GM21825 (cell line): ENCODE data around the gene NBPF1.
"Not testable (repeated sequence)": the region's sequence is repeated elsewhere in the genome, so short reads cannot be mapped to it uniquely, and the experiment has no call there.

Experiments used
- ATAC-seq: cut with Tn5 transposase; IDR thresholded peaks from one replicate; pipeline ENCODE4 v1.9.1; 2021; ENCODE audit warnings: mild to moderate bottlenecking, moderate library complexity; ENCODE audit not compliant: unreplicated experiment

Gene NBPF1

GRCh38 chr1:16623812-16624719 is 10.7 kb upstream of the NBPF1 start:
- ATAC-seq = not testable (repeated sequence)

- not testable (repeated sequence) for ATAC-seq
Observed at GRCh38 chr1:16623337-16623736, 10.0 kb upstream of the NBPF1 start.

- ATAC-seq = not testable (repeated sequence)
Observed at GRCh38 chr1:16621681-16622315, 8.4 kb upstream of the NBPF1 start.

GRCh38 chr1:16621300-16621658 is 7.9 kb upstream of the NBPF1 start:
- no peak for ATAC-seq

- not testable (repeated sequence) for ATAC-seq
Observed at GRCh38 chr1:16619803-16620501, 6.6 kb upstream of the NBPF1 start.

- no peak for ATAC-seq
Observed at GRCh38 chr1:16618719-16619118, 5.4 kb upstream of the NBPF1 start.

GRCh38 chr1:16617778-16618580 is 4.6 kb upstream of the NBPF1 start:
- ATAC-seq = no peak

- ATAC-seq = no peak
Observed at GRCh38 chr1:16617114-16617631, 3.8 kb upstream of the NBPF1 start.

GRCh38 chr1:16615253-16616252 is 2.2 kb upstream of the NBPF1 start:
- ATAC-seq = no peak

- ATAC-seq = no peak
Observed at GRCh38 chr1:16614361-16615252, 1.2 kb upstream of the NBPF1 start.

- ATAC-seq = no peak
Observed at GRCh38 chr1:16612332-16613172, 812 bp downstream of the NBPF1 start.

GRCh38 chr1:16611981-16612331 is 1.4 kb downstream of the NBPF1 start:
- ATAC-seq = not testable (repeated sequence)

- not testable (repeated sequence) for ATAC-seq
Observed at GRCh38 chr1:16611164-16611563, 2.2 kb downstream of the NBPF1 start.

GRCh38 chr1:16610553-16610952 is 2.8 kb downstream of the NBPF1 start:
- not testable (repeated sequence) for ATAC-seq

- ATAC-seq = not testable (repeated sequence)
Observed at GRCh38 chr1:16609761-16610160, 3.6 kb downstream of the NBPF1 start.

- no peak for ATAC-seq
Observed at GRCh38 chr1:16608838-16609560, 4.4 kb downstream of the NBPF1 start.
